Activated T-cell treated with anti-CD3 and anti-CD28 coated beads, Interleukin-2, amount 50 U/mL, for 48 hours (primary cell): ENCODE data around the gene SGCE.
"Not testable (repeated sequence)": the region's sequence is repeated elsewhere in the genome, so short reads cannot be mapped to it uniquely, and the experiment has no call there.

Source experiments
- DNase-seq, 2 experiments: peaks; one replicate each; pipeline ENCODE4 v3.0.0-alpha.2; 2020

Gene SGCE, protein sequence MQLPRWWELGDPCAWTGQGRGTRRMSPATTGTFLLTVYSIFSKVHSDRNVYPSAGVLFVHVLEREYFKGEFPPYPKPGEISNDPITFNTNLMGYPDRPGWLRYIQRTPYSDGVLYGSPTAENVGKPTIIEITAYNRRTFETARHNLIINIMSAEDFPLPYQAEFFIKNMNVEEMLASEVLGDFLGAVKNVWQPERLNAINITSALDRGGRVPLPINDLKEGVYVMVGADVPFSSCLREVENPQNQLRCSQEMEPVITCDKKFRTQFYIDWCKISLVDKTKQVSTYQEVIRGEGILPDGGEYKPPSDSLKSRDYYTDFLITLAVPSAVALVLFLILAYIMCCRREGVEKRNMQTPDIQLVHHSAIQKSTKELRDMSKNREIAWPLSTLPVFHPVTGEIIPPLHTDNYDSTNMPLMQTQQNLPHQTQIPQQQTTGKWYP

DNA sequence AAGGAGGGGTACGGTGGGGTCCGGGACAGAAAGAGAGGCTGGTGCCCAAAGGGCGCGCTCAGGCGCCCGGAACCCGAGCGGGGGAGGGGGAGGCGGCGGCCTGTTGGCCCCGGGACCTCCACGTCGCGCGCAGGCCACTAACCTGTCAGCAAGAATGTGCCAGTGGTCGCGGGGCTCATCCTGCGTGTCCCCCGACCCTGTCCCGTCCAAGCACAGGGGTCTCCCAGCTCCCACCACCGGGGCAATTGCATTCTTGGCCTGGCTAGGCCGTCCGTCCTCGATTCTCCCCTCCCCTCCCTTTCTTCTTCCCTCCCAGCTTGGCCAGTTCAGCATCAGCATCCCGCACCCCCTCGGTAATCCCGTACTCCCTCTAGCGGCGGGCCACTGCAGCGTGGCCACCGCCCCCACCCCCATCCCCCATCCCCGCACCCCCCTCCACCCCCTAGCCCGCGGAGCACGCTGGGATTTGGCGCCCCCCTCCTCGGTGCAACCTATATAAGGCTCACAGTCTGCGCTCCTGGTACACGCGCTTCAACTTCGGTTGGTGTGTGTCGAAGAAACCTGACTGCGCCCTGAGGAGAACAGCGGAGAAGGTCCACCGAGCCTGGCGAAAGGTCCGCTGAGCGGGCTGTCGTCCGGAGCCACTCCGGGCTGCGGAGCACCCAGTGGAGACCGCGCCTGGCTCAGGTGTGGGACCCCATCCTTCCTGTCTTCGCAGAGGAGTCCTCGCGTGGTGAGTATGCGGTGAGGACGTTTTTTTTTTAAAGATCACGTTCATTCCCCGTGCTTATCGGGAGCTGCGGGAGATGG is at the start of gene SGCE:
Gene SGCE, minus strand, starts transcription at position 286 of the 810 bp plus-strand sequence. Its CDS starts 35 bp downstream, at position 251.
- peak; percentile 65 to 69 for DNase-seq

DNA sequence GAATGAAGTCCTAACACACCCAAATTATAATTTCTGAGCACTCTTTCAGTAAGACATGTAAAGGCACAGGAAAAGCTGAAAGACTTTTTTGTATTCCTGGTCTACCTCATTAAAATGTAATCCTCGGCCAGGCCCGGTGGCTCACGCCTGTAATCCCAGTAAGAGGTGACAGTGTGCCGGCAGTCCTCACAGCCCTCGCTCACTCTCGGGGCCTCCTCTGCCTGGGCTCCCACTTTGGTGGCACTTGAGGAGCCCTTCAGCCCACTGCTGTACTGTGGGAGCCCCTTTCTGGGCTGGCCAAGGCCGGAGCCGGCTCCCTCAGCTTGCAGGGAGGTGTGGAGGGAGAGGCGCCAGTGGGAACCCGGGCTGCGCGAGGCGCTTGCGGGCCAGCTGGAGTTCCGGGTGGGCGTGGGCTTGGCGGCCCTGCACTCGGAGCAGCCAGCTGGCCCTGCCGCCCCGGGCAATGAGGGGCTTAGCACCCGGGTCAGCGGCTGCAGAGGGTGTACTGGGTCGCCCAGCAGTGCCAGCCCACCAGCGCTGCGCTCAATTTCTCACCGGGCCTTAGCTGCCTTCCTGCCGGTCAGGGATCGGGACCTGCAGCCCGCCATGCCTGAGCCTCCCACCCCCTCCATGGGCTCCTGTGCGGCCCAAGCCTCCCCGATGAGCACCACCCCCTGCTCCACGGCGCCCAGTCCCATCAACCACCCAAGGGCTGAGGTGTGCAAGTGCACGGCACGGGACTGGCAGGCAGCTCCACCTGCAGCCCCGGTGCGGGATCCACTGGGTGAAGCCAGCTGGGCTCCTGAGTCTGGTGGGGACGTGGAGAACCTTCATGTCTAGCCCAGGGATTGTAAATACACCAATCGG is 49.5 kb upstream of the SGCE start:
- not testable (repeated sequence) for DNase-seq

GRCh38 chr7:94701555-94701973 is 45.6 kb upstream of the SGCE start:
- no peak for DNase-seq

DNA sequence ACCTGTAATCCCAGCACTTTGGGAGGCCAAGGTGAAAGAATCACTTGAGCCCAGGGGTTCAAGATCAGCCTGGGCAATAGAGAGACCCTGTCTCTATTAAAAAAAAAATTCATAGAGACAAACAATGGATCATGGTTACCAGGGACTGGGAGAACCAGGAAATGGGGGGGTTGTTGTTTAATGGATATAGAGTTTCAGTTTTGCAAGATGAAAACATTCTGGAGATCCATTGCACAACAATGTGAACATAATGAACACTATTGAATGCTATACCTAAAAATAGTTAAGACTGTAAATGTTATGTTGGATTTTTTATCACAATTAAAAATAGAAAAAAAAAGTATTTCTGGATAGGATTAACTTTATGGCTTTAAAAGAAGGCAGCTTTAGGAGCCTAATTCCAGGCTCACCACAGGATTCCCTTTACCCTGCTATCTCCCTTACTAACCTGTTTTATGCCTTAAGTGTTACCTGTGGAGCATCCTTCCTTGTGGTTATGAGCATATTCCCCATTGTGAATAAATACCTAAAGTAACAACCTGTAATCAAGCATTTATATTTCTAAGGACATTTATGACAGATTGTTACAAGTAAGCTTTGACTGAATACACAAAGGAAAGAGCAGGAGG is 45.1 kb upstream of the SGCE start:
- DNase-seq: no peak

GRCh38 chr7:94698275-94698674 is 42.3 kb upstream of the SGCE start:
- no peak for DNase-seq

DNA sequence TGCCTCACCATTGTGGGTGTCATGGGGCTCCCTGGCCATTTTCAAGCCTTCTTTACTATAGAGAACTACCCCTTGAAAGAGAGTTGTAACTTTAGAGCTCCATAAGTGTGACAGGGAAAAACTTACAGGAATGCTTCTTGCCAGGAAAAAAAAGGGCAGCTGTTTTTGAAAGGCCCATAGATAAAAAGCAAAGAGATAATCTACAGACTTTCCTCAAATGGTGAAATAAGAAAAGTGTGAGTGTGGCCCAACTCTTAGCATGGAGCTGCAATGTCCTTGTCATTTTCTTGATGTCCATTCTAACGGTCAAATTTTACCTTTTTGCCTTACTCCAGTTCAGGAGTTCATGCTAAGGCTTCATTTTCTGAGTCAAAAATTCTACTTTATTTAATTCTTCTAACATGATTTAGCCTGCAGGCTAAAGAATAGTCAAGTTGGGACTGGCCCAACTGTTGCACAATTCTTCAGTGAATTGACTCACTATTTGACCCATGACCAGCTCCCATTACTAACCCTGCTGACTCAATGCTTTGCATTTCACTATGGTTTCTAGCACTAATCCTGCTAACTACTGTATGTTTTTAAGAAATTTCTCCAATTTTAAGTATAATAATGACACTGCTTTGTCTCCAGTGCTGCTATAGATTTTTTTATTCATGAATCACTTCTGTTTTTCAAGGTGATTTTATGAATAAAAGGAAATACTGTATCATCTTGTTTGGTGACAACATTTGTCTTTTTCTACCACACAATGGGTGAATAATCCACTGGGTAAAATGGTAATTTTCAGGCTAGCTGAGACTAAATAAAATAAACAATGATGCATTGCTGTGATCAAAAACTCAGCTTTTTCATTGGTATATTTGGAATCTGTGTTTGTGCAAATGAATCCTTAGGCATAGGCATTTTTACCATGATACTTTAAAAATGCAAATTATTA is 41.4 kb upstream of the SGCE start:
- DNase-seq: no peak

- no peak for DNase-seq
Observed at GRCh38 chr7:94687810-94688209, 31.9 kb upstream of the SGCE start.

GRCh38 chr7:94687076-94687475 is 31.1 kb upstream of the SGCE start:
- no peak for DNase-seq

GRCh38 chr7:94683066-94683465 is 27.1 kb upstream of the SGCE start:
- no peak for DNase-seq

DNA sequence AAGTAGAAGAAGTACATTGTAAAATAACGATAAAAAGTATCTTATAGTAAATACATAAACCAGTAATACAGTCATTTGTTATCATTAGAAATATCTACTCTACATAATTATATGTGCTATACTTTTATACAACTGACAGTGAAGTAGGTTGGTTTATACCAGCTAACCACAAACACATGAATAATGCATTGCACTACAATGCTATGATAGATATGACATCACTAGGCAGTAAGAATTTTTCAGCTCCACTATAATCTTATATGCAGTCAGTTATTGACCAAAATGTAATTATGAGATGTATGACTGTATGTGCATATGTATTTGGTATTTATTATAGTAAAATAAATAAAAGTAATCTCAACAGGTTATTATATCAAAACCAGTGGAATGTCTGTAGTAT is 23.4 kb upstream of the SGCE start:
- DNase-seq: no peak

DNA sequence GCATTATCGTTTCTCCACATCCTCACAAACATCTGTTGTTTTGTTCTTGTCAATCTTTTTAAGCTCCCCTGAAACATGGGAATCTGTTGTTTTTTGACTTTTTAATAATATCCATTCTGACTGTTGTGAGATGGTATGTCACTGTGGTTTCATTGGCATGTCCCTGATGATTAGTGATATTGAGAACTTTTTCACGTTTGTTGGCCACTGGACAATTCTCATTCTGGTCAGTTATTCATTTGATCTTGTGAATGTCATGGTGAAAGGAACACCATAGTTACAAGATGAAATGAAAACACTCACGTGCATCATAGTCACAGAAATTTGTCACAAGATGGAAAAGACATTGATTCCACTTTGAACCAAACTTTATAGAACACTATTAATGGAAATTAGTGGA is 20.5 kb upstream of the SGCE start:
- no peak for DNase-seq

DNA sequence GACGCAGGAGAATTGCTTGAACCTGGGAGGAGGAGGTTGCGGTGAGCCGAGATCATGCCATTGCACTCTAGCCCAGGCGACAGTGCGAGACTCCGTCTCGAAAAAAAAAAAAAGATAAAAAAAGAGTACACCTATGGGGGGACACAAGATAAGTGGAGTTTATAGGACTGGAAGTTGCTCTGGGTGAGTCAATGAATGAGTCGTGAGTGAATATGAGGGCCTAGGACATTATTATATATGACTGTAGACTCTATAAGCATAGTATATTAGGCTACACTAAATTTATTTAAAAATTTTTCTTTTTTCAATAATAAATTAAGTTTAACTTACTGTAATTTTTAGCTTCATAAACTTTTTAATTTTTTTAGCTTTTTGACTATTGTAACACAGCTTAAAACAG is 19.4 kb upstream of the SGCE start:
- no peak for DNase-seq

- no peak for DNase-seq
Observed at GRCh38 chr7:94671444-94672235, 15.7 kb upstream of the SGCE start.

DNA sequence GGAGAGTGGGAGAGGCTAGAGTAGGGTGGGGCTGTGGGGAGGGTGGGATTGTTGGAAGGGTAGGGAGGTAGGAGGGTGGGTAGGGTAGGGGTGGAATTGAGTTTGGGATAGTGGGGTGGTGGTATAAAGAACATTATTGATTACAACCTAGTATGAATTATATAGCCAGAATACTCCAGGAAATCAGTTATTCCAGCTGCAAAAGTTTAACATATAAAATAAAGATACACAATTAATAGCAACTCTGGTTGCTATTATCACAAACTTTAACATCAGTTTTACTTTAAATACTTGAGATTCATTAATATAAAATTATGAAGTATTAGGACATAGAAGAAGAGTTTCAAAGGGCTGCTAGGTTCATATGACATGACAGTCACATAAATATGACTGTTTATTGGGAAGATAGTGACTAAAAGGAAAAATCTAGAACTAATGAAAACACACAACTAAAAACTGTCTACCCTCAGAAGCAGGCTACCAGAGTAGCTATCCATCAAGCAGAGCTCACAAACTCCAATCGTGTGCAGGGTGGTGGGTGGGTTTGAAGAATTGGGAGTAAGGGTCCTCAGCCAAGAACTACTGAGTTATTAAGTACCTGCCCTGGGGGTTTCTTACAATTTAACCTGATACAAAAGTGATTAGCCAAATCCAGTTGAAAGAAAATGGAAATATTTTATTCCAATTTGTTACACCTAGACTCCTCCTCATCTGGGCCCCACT is 14.0 kb upstream of the SGCE start:
- DNase-seq: no peak

DNA sequence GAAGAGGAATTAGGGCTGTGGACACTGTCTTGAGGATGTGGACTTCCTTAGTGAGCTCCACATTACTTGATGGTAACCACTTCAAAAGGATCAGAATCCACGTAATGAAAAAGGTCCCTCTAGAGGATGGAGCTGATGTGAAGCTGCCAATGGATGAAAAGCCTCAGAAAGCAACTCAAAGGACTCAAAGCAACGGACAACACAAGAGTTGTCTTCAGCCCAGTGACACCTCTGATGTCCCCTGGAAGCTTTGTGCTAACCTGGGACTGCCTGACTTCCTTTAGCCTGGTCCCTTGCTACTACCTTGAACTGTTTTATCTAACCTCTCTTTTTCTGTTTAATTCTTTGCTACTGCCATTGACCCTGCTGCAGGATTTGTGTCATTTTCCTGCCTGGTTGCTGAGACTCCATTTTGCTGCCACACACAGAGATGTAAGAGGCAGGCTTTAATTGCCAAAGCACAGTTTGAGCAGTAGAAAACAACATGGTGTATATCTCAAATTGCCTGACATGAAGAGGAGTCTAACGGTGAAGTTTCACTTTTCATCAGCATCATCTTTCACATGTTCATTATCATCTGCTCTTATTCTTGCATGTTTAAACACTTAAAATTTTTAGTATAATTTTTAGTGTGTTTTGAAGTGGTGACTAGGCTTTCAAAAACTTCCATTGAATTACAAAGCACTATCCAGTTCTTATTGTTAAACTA is 11.1 kb upstream of the SGCE start:
- DNase-seq: no peak

DNA sequence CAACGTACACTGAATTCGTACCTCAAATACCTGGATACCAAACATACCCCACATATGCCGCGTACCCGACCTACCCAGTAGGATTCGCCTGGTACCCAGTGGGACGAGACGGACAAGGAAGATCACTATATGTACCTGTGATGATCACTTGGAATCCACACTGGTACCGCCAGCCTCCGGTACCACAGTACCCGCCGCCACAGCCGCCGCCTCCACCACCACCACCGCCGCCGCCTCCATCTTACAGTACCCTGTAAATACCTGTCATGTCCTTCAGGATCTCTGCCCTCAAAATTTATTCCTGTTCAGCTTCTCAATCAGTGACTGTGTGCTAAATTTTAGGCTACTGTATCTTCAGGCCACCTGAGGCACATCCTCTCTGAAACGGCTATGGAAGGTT is 9.5 kb upstream of the SGCE start:
- DNase-seq: no peak

- DNase-seq: no peak
Observed at GRCh38 chr7:94664023-94664422, 8.1 kb upstream of the SGCE start.

GRCh38 chr7:94662548-94662947 is 6.6 kb upstream of the SGCE start:
- no peak for DNase-seq

- DNase-seq: no peak
Observed at GRCh38 chr7:94660006-94660405, 4.1 kb upstream of the SGCE start.
